Spleen (tissue), 11 donors: ENCODE data around the gene LYPD4. TPM values are rescaled to one million over a fixed set of nuclear protein-coding genes. Genes with fewer than 3 reads are reported as not detected.
A peak's percentile ranks its signal among the peaks of the same experiment; 100 is the strongest.

Experiments
- DNase-seq: peaks from one replicate; pipeline ENCODE4 v3.0.0-alpha.2; 2020
- H3K27ac ChIP-seq, 8 donors: fragments of 200-600 bp; sonication (generic) in 7 of 8; 1 replicate in 4 of 8; 2 replicates in 4 of 8; pipeline versions ENCODE4 v1.5.0 to v1.8.0; 2016 to 2021; ENCODE audit warnings: inconsistent platforms in 4 of 8, mild to moderate bottlenecking in 4 of 8, moderate library complexity in 1 of 8
- H3K27me3 ChIP-seq, 7 donors: fragments of 200-600 bp; sonication (generic) in 6 of 7; replicated peaks in 1 of 7; 1 replicate in 4 of 7; 2 replicates in 3 of 7; pipeline versions ENCODE4 v1.5.0 to v1.8.0; 2016 to 2021; ENCODE audit warnings: inconsistent platforms in 3 of 7, mild to moderate bottlenecking in 1 of 7
- H3K36me3 ChIP-seq, 6 donors: fragments of 200-600 bp; sonication (generic) in 5 of 6; 1 replicate in 4 of 6; 2 replicates in 2 of 6; pipeline versions ENCODE4 v1.5.0 to v1.8.0; 2016 to 2021; ENCODE audit warnings: inconsistent platforms in 2 of 6
- H3K4me1 ChIP-seq, 6 donors: fragments of 200-600 bp; sonication (generic) in 5 of 6; 1 replicate in 3 of 6; 2 replicates in 3 of 6; pipeline versions ENCODE4 v1.5.0 to v1.8.0; 2016 to 2021; ENCODE audit warnings: inconsistent platforms in 3 of 6
- H3K4me3 ChIP-seq, 8 donors: fragments of 200-600 bp; sonication (generic) in 7 of 8; 1 replicate in 4 of 8; 2 replicates in 4 of 8; pipeline versions ENCODE4 v1.5.0 to v1.8.0; 2016 to 2021; ENCODE audit warnings: inconsistent platforms in 4 of 8, mild to moderate bottlenecking in 4 of 8, moderate library complexity in 2 of 8
- H3K9me3 ChIP-seq, 8 donors: fragments of 200-600 bp; sonication (generic) in 7 of 8; 1 replicate in 4 of 8; 2 replicates in 4 of 8; pipeline versions ENCODE4 v1.5.0 to v1.8.0; 2016 to 2021; ENCODE audit warnings: inconsistent platforms in 4 of 8
- POLR2A ChIP-seq, 3 donors: fragments of 450-650 bp; IDR thresholded peaks; one replicate each; pipeline ENCODE4 v1.5.1; 2017; ENCODE audit warnings: antibody characterized with exemption in 3 of 3, mild to moderate bottlenecking in 1 of 3
- POLR2AphosphoS5 ChIP-seq, 3 donors: sonication (generic); formaldehyde crosslinking; IDR thresholded peaks; one replicate each; pipeline ENCODE4 v1.5.1; 2017; ENCODE audit warnings: antibody characterized with exemption in 3 of 3
- WGBS, 5 donors: extraction: QIAGEN DNeasy Blood & Tissue Kit in 3 of 5; methylation state at CpG; one replicate each; pipeline versions ENCODE4 v1.1.5 to v1.1.7; 2013 to 2018; 5-methylcytosine and 5-hydroxymethylcytosine counted together
- intact Hi-C: fragments of 100-400 bp; cut with DNase I; formaldehyde crosslinking; loops from one replicate; pipeline ENCODE4 v1.15.0; 2023; ENCODE audit warnings: low total_unique reads
- polyA plus RNA-seq, 3 donors: library from polyadenylated mRNA; stranded (reverse); fragments of 200-250 nt; gene quantifications; one replicate each; pipeline ENCODE4 v1.2.1, GENCODE V29; 2013
- total RNA-seq, 7 donors: library from RNA; depleted of rRNA in 3 of 7; stranded (reverse); fragments of >200 nt in 3 of 7; fragmentation: NEBNext Ultra II Directional in 4 of 7; extraction: Animal tissue kit (Norgen Biotek cat#: 25700) in 4 of 7; gene quantifications; one replicate each; pipeline versions ENCODE4 v1.1.0 to v1.2.1, GENCODE V29; 2016 to 2021
- TF ChIP-seq, protein P1 (sequence below), 11 experiments: fragments of 200-600 bp in 7 of 11; fragments of 450-650 bp in 4 of 11; sonication (generic) in 4 of 11; IDR thresholded peaks in 8 of 11; conservative IDR thresholded peaks in 3 of 11; 1 replicate in 7 of 11; 2 replicates in 4 of 11; pipeline versions ENCODE4 v1.4.0 to v1.8.0; 2016 to 2021; ENCODE audit warnings: antibody characterized with exemption in 11 of 11, inconsistent platforms in 4 of 11, mild to moderate bottlenecking in 1 of 11
- donor health status: healthy with polysubstance abuse.
- donor health status: DM: no; HTN: no; CAD: no; lungs with moderate emphysema.
- donor health status: DM: no; HTN: no; CAD: no.
- donor health status: Bipolar disorder and iron deficiency.
- donor health status: healthy.
- donor health status: DM: no; HTN: no; CAD: no.
- donor health status: DM: yes; HTN: yes; CAD: no.

The LYPD4 gene
- total and polyA plus RNA-seq, 10 donors, result 0.04 TPM; not detected in 9

DNA sequence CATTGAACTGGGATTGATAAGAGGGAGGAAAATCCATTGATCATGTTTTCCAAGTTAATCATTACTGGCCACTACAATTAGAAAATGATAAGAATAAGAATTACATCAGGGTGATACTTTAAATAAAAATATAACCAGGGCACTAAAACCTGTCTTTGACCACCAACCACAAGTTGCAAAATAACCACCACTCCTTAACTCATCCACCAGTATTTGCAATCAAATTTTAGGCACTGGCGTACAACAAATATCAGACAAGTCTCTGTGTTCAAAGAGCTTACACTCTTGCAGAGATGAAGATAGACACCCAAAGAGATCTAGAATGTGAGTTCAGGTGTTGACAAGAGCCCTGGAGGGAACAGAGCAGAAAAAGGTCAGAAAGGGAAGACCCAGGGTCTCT is 47.6 kb downstream of the LYPD4 start:
- 55 to 87% (median 66%) methylated on average over 1 of the region's 1 CpG for WGBS, 5 donors
- Histone ChIP-seq H3K4me1 (peaks cover 0 to 46% (median 11%) of the 10 kb centered on the region in 6 donors), H3K36me3 (no peaks in the 10 kb centered on the region), H3K27ac (peak overlapping the region in 7 of 8 donors; percentile 44 to 96 (median 83)), H3K9me3 (no peaks in the 10 kb centered on the region), H3K27me3 (peaks cover 0 to 43% (median 4%) of the 10 kb centered on the region in 7 donors), H3K4me3 (peak overlapping the region in 4 of 8 donors; percentile 10 to 58 (median 24))
- TF ChIP-seq POLR2AphosphoS5 (IDR thresholded peaks at IDR 0.05) (no peak), POLR2A (IDR thresholded peaks at IDR 0.05) (no peak)
- TF ChIP-seq, protein P1, sequence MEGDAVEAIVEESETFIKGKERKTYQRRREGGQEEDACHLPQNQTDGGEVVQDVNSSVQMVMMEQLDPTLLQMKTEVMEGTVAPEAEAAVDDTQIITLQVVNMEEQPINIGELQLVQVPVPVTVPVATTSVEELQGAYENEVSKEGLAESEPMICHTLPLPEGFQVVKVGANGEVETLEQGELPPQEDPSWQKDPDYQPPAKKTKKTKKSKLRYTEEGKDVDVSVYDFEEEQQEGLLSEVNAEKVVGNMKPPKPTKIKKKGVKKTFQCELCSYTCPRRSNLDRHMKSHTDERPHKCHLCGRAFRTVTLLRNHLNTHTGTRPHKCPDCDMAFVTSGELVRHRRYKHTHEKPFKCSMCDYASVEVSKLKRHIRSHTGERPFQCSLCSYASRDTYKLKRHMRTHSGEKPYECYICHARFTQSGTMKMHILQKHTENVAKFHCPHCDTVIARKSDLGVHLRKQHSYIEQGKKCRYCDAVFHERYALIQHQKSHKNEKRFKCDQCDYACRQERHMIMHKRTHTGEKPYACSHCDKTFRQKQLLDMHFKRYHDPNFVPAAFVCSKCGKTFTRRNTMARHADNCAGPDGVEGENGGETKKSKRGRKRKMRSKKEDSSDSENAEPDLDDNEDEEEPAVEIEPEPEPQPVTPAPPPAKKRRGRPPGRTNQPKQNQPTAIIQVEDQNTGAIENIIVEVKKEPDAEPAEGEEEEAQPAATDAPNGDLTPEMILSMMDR (IDR thresholded peaks at IDR 0.05 in 8 of 11, conservative IDR thresholded peaks at IDR 0.05 in 3 of 11), result no peak
- intact Hi-C loops, result no loop called here
- DNase-seq, result no peak

DNA sequence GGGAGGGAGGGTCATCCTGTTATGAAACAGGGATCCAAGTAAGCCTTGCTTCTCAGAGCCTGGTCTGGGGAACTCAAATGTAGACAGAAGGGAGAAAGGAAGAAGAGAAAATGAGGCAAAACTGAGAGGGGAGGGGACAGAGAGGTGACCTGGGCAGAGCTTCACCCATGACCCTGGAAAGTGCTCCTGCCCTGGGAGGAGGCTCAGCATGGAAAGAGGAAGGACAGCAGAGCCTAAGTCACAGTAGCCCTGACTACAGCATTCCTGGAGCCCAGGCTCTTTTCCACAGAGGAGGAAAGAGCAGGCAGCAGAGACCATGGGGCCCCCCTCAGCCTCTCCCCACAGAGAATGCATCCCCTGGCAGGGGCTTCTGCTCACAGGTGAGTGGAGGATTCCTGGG is 48.1 kb downstream of the LYPD4 start, which contains the start of gene CEACAM3:
TSS of gene CEACAM3 (plus strand) at position 226 of the 400 bp plus-strand sequence. CDS start at position 317, 91 bp downstream.
- H3K27me3 ChIP-seq, result peaks cover 0 to 48% (median 8%) of the 10 kb centered on the region in 7 donors
- H3K36me3 ChIP-seq, result no peaks in the 10 kb centered on the region
- peaks cover 0 to 41% (median 8%) of the 10 kb centered on the region in 6 donors for H3K4me1 ChIP-seq
- H3K9me3 ChIP-seq, result no peaks in the 10 kb centered on the region
- H3K4me3 ChIP-seq, result peak within 1 kb of the TSS in 5 of 8 donors; percentile 10 to 58 (median 23)
- peak within 1 kb of the TSS in 7 of 8 donors; percentile 44 to 96 (median 83) for H3K27ac ChIP-seq
- intact Hi-C loops, result no loop called here
- TF ChIP-seq POLR2AphosphoS5 (IDR thresholded peaks at IDR 0.05) (no peak), POLR2A (IDR thresholded peaks at IDR 0.05) (no peak)
- TF ChIP-seq, protein P1 (IDR thresholded peaks at IDR 0.05 in 8 of 11, conservative IDR thresholded peaks at IDR 0.05 in 3 of 11), result no peak
- no peak for DNase-seq

DNA sequence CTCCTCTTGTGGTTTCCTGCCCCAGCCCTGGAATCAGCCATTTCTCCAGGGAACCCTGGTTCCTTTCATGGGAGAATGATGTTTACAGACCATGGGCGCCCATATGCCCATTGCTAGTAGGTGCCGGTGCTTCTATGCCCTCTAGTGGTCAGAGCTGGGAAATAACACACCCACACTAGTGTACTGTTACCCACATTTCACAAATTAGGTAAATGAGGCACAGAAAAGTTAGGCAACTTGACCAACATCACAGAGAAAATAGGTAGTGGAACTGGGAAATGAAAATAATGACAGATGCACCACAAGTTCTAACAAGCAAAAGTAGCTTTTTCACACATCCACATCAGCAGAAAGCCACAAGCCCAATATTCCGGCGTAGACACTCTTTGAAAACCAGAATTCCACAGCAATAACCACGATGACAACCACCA is 49.4 kb downstream of the LYPD4 start:
- intact Hi-C loops, result no loop called here
- H3K27ac ChIP-seq, result peak overlapping the region in 6 of 8 donors; percentile 27 to 96 (median 87)
- no peak for DNase-seq
- no peaks in the 10 kb centered on the region for H3K9me3 ChIP-seq
- 30 to 50% (median 34%) methylated on average over 5 of the region's 5 CpGs for WGBS, 5 donors
- H3K27me3 ChIP-seq, result peaks cover 0 to 59% (median 8%) of the 10 kb centered on the region in 7 donors
- H3K36me3 ChIP-seq, result no peaks in the 10 kb centered on the region
- TF ChIP-seq, protein P1 (IDR thresholded peaks at IDR 0.05 in 8 of 11, conservative IDR thresholded peaks at IDR 0.05 in 3 of 11), result peak; percentile 60 to 89 (median 80)
- no peak for TF ChIP-seq POLR2AphosphoS5 (IDR thresholded peaks at IDR 0.05)
- peaks cover 0 to 33% (median 8%) of the 10 kb centered on the region in 6 donors for H3K4me1 ChIP-seq
- no peak overlapping the region for H3K4me3 ChIP-seq

DNA sequence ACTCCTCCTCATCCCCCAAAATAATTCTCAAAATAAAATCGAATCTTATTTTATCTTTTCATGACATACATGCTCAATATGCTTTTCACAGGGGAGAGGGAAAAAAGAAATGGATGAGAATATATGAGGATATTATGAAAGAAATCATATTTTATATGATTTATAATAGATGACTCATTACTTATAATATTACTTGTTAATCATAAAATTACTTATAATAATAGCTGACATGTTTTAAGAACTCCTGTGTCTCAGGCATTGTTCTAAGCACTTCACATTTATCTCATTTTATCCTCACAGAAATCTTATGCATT is 51.1 kb downstream of the LYPD4 start:
- Histone ChIP-seq H3K27me3 (peaks cover 0 to 67% (median 8%) of the 10 kb centered on the region in 7 donors), H3K27ac (no peak overlapping the region), H3K4me1 (peaks cover 0 to 33% (median 8%) of the 10 kb centered on the region in 6 donors), H3K36me3 (no peaks in the 10 kb centered on the region), H3K4me3 (no peak overlapping the region), H3K9me3 (no peaks in the 10 kb centered on the region)
- WGBS, 5 donors, result 0 to 3% (median 0%) methylated on average over 1 of the region's 1 CpG
- DNase-seq, result no peak
- TF ChIP-seq POLR2A (IDR thresholded peaks at IDR 0.05) (no peak), POLR2AphosphoS5 (IDR thresholded peaks at IDR 0.05) (no peak)
- TF ChIP-seq, protein P1 (IDR thresholded peaks at IDR 0.05 in 8 of 11, conservative IDR thresholded peaks at IDR 0.05 in 3 of 11), result peak in 1 of 11 experiments; percentile 38
- intact Hi-C loops, result no loop called here
